Mucosa of rectum (tissue), 2 donors: Measurements from ENCODE around the gene INPP4A.

Experiments
- H3K27ac ChIP-seq, 2 donors: one replicate each; pipeline ENCODE4 v1.7.0; 2013; ENCODE audit warnings: inconsistent platforms in 2 of 2, low read depth in 2 of 2, low read length in 2 of 2
- H3K27me3 ChIP-seq, 2 donors: one replicate each; pipeline ENCODE4 v1.7.0; 2013; ENCODE audit warnings: low read length in 2 of 2; ENCODE audit not compliant: control insufficient read depth in 2 of 2, insufficient read depth in 2 of 2
- H3K36me3 ChIP-seq, 2 donors: one replicate each; pipeline ENCODE4 v1.7.0; 2013; ENCODE audit warnings: low read length in 2 of 2; ENCODE audit not compliant: control insufficient read depth in 2 of 2, insufficient read depth in 2 of 2
- H3K4me1 ChIP-seq, 2 donors: one replicate each; pipeline ENCODE4 v1.7.0; 2013; ENCODE audit warnings: low read length in 2 of 2, mild to moderate bottlenecking in 1 of 2; ENCODE audit not compliant: control insufficient read depth in 2 of 2, insufficient read depth in 2 of 2
- H3K4me3 ChIP-seq, 2 donors: one replicate each; pipeline ENCODE4 v1.7.0; 2013; ENCODE audit warnings: low read length in 2 of 2
- H3K9ac ChIP-seq, 2 donors: one replicate each; pipeline ENCODE4 v1.7.0; 2013; ENCODE audit warnings: low read length in 2 of 2, low read depth in 1 of 2, mild to moderate bottlenecking in 1 of 2
- H3K9me3 ChIP-seq, 2 donors: one replicate each; pipeline ENCODE4 v1.7.0; 2013; ENCODE audit warnings: low read length in 2 of 2; ENCODE audit not compliant: control insufficient read depth in 2 of 2
- donor health status: healthy.
- donor health status: Normal muscosa, but diverticular disease.

INPP4A gene

DNA sequence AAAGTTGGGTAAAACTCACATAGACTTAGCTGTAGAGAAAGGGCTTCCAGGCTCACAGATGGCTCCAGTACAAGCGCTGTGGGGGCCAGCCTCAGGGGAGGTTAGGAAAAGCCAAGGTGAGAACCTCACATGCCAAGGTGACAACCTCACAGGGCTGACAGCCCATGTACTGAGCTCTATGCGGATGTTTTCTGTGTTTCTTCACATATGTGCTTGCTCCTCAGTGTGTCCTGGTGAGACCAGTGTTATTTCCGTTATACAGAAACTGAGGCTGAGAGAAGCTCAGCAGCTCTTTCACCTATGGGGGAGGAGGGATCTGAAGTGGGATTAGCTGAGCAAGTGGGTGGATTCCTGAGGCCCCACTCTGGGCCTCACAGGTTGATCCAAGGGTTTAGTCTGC, 67.3 kb downstream of the INPP4A start:
- H3K27me3 ChIP-seq: no peaks in the 10 kb centered on the region
- no peak overlapping the region for H3K4me3 ChIP-seq
- no peaks in the 10 kb centered on the region for H3K9me3 ChIP-seq
- H3K27ac ChIP-seq: no peak overlapping the region
- H3K36me3 ChIP-seq: no peaks in the 10 kb centered on the region
- peaks cover 0 to 9% of the 10 kb centered on the region in 2 donors for H3K4me1 ChIP-seq
- no peak overlapping the region for H3K9ac ChIP-seq

DNA sequence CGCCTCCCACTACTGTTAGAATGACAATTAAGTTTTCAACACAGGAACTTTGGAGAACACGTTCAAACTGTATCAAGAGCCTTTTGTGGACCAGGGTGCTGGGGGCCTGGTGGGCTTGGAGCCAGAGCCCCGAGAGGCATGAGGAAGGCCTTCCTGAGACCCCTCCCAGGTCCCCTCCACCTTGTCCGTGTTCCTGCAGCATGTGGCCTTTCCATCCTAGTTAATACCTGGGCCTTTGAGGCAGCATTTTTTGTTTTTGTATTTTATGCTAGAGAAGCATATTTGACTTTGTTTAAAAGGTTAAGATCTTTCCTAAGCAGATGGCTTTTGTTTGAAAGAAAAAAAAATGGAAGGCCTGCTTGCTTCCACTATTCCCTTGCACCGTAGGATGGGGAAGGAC, 68.0 kb downstream of the INPP4A start:
- H3K4me3 ChIP-seq: no peak overlapping the region
- H3K9me3 ChIP-seq: no peaks in the 10 kb centered on the region
- H3K36me3 ChIP-seq: no peaks in the 10 kb centered on the region
- H3K4me1 ChIP-seq: peaks cover 0 to 5% of the 10 kb centered on the region in 2 donors
- H3K27ac ChIP-seq: no peak overlapping the region
- H3K27me3 ChIP-seq: no peaks in the 10 kb centered on the region
- H3K9ac ChIP-seq: no peak overlapping the region

DNA sequence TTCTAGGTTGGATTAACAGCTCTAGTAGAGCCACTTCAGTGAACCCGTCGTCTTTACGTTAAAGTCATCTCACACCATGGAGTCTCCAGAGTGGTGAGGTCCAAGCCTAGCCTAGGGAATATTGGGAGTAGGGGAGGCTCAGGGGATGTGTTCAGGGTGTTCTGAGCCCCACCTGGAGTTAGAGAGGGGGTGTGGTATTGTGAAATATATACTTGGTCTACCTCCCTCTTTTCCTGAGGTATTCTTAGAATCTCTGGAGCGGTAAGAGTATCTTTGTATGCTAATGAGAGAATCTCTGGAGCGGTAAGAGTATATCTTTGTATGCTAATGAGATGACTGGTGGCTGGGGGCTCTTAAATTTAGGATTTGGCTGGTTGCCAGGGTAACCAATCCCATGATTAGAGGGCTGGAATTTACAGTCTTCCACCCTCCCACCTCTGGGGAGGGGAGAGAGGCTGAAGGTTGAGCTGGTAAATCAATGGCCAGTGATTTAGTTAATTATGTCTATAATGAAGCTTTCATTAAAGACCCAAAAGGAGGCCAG, 69.5 kb downstream of the INPP4A start:
- H3K4me3 ChIP-seq: no peak overlapping the region
- peaks cover 0 to 3% of the 10 kb centered on the region in 2 donors for H3K4me1 ChIP-seq
- H3K36me3 ChIP-seq: no peaks in the 10 kb centered on the region
- no peaks in the 10 kb centered on the region for H3K27me3 ChIP-seq
- no peak overlapping the region for H3K9ac ChIP-seq
- no peaks in the 10 kb centered on the region for H3K9me3 ChIP-seq
- H3K27ac ChIP-seq: no peak overlapping the region

- no peaks in the 10 kb centered on the region for H3K9me3 ChIP-seq
- no peak overlapping the region for H3K9ac ChIP-seq
- no peak overlapping the region for H3K27ac ChIP-seq
- no peaks in the 10 kb centered on the region for H3K36me3 ChIP-seq
- H3K4me1 ChIP-seq: peaks cover 0 to 3% of the 10 kb centered on the region in 2 donors
- no peaks in the 10 kb centered on the region for H3K27me3 ChIP-seq
- no peak overlapping the region for H3K4me3 ChIP-seq
Measured at GRCh38 chr2:98514879-98515249, 70.2 kb downstream of the INPP4A start.

DNA sequence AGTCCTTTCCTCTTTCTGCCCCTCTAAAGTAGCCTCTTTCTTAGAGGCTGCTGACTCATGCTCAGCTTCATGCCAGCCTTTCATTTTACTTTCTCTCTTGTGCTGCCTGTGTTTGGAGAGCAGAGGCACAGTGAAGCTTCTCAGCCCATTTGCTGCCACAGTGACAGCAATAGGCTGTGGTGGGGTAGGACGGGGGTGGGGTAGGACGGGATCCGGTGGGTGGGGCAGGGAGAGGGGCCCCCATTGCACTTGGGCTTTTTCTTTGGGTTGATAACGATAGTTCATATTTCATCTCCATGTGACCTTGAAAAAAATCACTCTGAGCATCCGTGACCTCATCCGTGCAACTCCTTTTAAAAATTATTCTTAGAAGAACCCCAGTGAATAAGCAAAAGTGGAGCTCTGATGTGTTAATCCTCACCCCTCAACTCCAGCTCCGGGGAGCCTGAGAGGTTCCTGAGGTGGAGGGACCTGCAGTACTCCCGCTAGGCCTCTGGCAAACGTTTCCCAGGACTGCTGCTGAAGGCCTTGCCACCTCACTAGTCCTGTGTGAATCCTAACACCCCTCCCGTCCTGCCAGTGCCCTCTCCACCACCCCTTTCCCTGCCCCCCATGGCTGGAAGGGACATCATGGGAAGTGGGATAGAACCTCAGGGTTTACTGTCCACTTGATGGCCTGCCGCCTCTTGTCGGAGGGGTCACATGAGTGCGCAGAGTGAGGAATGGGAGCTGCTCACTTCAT, 70.8 kb downstream of the INPP4A start:
- Histone ChIP-seq H3K27ac (no peak overlapping the region), H3K9ac (no peak overlapping the region), H3K4me3 (no peak overlapping the region), H3K4me1 (peaks cover 0 to 3% of the 10 kb centered on the region in 2 donors), H3K27me3 (no peaks in the 10 kb centered on the region), H3K36me3 (no peaks in the 10 kb centered on the region), H3K9me3 (no peaks in the 10 kb centered on the region)

DNA sequence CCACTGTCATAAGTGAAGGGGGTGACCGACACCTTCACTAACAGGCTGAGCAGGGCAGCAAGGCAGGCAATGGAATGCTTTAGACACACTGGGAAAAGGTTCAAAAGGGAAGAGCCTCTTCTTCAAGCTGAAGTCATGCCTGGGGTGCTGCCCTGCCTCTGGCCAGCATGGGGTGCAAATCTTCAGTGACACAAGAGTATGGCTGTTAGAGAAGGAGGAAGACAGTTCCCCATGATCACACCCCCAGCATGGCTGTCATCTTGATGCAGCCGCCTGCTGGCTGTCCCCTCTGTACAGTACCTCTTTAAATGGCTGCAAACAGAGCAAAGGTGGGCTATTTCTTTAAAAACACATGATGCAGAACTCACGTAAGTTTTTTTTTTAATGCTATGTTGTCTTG, 71.9 kb downstream of the INPP4A start:
- Histone ChIP-seq H3K9me3 (no peaks in the 10 kb centered on the region), H3K27ac (no peak overlapping the region), H3K4me1 (peaks cover 0 to 3% of the 10 kb centered on the region in 2 donors), H3K36me3 (peaks cover 0 to 6% of the 10 kb centered on the region in 2 donors), H3K4me3 (no peak overlapping the region), H3K27me3 (no peaks in the 10 kb centered on the region), H3K9ac (no peak overlapping the region)

DNA sequence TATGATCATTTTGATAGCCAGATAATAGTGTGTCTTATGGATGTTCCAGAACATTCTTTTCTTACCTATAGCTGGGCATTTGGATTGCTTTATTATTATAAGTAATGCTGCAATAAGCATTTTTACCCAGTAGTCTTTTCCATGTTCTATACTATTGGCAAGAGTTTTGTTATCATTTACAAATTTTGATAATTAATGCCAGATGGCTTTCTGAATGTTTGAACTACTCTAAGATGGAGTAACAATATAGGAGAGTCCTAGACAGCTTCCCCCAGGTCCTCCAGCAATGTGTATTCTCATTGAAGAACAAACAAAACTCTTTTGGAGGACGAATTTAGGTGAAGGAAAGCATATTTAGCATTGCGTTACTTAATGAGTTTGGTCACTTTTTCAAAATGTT, 73.0 kb downstream of the INPP4A start:
- H3K9me3 ChIP-seq: no peaks in the 10 kb centered on the region
- H3K27ac ChIP-seq: no peak overlapping the region
- H3K27me3 ChIP-seq: no peaks in the 10 kb centered on the region
- H3K36me3 ChIP-seq: peaks cover 0 to 6% of the 10 kb centered on the region in 2 donors
- no peak overlapping the region for H3K9ac ChIP-seq
- H3K4me3 ChIP-seq: no peak overlapping the region
- peaks cover 0 to 3% of the 10 kb centered on the region in 2 donors for H3K4me1 ChIP-seq

- H3K27ac ChIP-seq: no peak overlapping the region
- no peaks in the 10 kb centered on the region for H3K9me3 ChIP-seq
- H3K36me3 ChIP-seq: peaks cover 0 to 6% of the 10 kb centered on the region in 2 donors
- no peaks in the 10 kb centered on the region for H3K27me3 ChIP-seq
- no peak overlapping the region for H3K9ac ChIP-seq
- H3K4me1 ChIP-seq: peaks cover 0 to 3% of the 10 kb centered on the region in 2 donors
- no peak overlapping the region for H3K4me3 ChIP-seq
Measured at GRCh38 chr2:98518101-98518500, 73.4 kb downstream of the INPP4A start.

- peaks cover 0 to 9% of the 10 kb centered on the region in 2 donors for H3K36me3 ChIP-seq
- H3K27me3 ChIP-seq: no peaks in the 10 kb centered on the region
- no peak overlapping the region for H3K9ac ChIP-seq
- H3K4me1 ChIP-seq: peaks cover 0 to 3% of the 10 kb centered on the region in 2 donors
- no peak overlapping the region for H3K4me3 ChIP-seq
- no peaks in the 10 kb centered on the region for H3K9me3 ChIP-seq
- H3K27ac ChIP-seq: no peak overlapping the region
Measured at GRCh38 chr2:98519156-98519555, 74.5 kb downstream of the INPP4A start.

- no peaks in the 10 kb centered on the region for H3K27me3 ChIP-seq
- no peak overlapping the region for H3K4me3 ChIP-seq
- H3K9me3 ChIP-seq: no peaks in the 10 kb centered on the region
- no peak overlapping the region for H3K9ac ChIP-seq
- H3K27ac ChIP-seq: no peak overlapping the region
- H3K4me1 ChIP-seq: peaks cover 0 to 3% of the 10 kb centered on the region in 2 donors
- peaks cover 0 to 9% of the 10 kb centered on the region in 2 donors for H3K36me3 ChIP-seq
Measured at GRCh38 chr2:98519851-98520250, 75.2 kb downstream of the INPP4A start.
